ENCODE data around the gene BAZ2B. TPM values are rescaled to one million over a fixed set of nuclear protein-coding genes. Genes with fewer than 3 reads are reported as not detected.

Gene BAZ2B
- total RNA-seq, 1 donor from 2014 or later = 45.0 TPM

DNA sequence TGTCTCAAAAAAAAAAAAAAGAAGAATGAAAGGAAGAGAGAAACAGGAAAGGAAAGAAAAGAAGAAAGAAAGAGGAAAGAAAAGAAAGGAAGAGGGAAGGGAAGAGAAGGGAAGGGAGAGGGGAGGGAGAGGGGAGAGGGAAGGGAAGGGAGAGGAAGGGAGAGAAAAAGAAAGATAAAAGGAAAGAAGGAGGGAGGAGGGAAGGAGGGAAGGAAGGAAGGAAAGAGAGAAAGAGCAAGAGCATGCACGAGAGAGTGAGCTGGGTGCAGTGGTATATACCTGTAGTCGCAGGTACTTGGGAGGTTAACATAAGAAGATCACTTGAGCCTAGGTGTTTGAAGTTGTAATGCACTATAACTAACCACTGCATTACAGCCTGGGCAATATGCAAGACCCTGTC lies 6.6 kb upstream of the BAZ2B start:
- no peaks in the 10 kb centered on the region for H3K36me3 ChIP-seq (ENCODE audit: control insufficient read depth, insufficient read depth, low read length)
- H3K27me3 ChIP-seq (ENCODE audit: control insufficient read depth, insufficient read depth, low read length) = no peaks in the 10 kb centered on the region
- no peak for DNase-seq (ENCODE audit: low read depth)
- no peak overlapping the region for H3K4me3 ChIP-seq (ENCODE audit: low read depth, low read length)
- no peak for TF ChIP-seq CTCF (IDR thresholded peaks at IDR 0.05; ENCODE audit: insufficient read depth, low read length, poor library complexity, severe bottlenecking)

GRCh38 chr2:159620796-159621195 lies 4.4 kb upstream of the BAZ2B start:
- no peaks in the 10 kb centered on the region for H3K27me3 ChIP-seq (ENCODE audit: control insufficient read depth, insufficient read depth, low read length)
- no peak for DNase-seq (ENCODE audit: low read depth)
- TF ChIP-seq CTCF (IDR thresholded peaks at IDR 0.05; ENCODE audit: insufficient read depth, low read length, poor library complexity, severe bottlenecking) = no peak

GRCh38 chr2:159617646-159618045 lies 1.3 kb upstream of the BAZ2B start:
- TF ChIP-seq CTCF (IDR thresholded peaks at IDR 0.05; ENCODE audit: insufficient read depth, low read length, poor library complexity, severe bottlenecking) = no peak
- Histone ChIP-seq H3K27me3 (ENCODE audit: control insufficient read depth, insufficient read depth, low read length) (no peaks in the 10 kb centered on the region), H3K36me3 (ENCODE audit: control insufficient read depth, insufficient read depth, low read length) (no peaks in the 10 kb centered on the region), H3K4me3 (ENCODE audit: low read depth, low read length) (peak overlapping the region; percentile 2)
- no peak for DNase-seq (ENCODE audit: low read depth)

More at GRCh38 chr2:159620796-159621195, 4.4 kb upstream of the BAZ2B start:
- Histone ChIP-seq H3K4me3 (ENCODE audit: low read depth, low read length) (no peak overlapping the region), H3K36me3 (ENCODE audit: control insufficient read depth, insufficient read depth, low read length) (no peaks in the 10 kb centered on the region)

DNA sequence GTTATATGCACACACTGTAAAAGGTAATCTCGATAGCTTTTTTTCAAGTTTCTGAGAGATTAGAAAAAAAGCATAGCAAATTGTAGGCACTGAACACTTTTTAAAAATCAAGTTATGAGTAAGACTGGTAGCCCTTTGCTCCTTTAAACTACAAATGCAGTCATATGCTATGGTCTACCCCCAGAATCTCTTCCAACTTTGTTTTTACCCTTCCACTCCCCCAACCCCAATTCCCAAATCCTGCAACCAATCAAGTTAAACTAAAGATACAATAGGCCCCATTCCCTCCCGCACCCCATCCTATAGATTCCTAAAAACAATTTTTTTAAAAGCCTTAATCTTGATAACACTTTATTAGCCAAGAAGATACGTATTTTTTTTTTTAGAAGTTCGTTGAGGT lies 752 bp upstream of the BAZ2B start:
- H3K36me3 ChIP-seq (ENCODE audit: control insufficient read depth, insufficient read depth, low read length) = no peaks in the 10 kb centered on the region
- DNase-seq (ENCODE audit: low read depth) = no peak
- no peak for TF ChIP-seq CTCF (IDR thresholded peaks at IDR 0.05; ENCODE audit: insufficient read depth, low read length, poor library complexity, severe bottlenecking)

DNA sequence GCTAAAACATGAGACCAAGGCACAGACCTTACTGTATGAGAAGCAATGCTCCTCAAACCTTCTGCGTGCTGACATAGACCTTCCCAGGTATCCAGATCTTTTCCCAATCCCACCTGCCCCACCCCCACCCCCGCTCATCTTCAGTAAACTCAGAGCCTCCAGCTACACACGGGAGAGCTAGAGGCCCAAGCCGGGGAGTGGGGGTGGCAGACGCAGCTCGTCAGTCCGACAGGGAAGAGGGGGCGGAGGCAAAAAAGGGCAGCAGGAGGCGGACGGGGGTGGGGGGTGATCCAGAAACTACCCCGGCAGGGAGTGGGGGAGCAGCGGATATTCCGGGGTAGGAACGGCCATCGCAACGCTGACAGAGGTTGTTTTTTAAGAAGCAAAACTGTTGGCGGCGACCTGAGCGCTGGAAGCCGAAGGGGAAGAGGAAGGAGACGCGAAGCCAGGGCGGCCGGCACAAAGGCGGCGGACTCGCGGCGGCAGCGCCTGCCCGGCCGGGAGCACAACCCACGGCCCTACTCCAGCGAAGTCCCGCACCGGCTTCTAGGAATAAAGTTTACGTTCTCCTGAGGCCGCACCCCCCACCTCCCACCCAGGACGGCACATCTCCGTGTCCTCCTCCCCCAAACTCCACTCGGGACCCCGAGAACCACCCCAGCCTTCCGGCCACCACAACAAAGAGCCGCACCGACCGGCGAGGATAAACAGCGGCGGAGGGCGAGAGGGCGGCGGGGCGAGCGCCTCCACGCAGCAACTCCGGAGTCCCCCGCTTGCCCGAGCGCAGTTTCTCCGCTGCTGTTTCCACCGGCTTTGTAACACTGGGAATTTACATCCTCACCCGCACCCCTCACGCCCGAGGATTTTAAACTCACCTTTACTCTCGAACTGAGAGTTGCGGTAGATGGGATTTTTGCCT lies 722 bp downstream of the BAZ2B start:
- no peak for TF ChIP-seq CTCF (IDR thresholded peaks at IDR 0.05; ENCODE audit: insufficient read depth, low read length, poor library complexity, severe bottlenecking)
- peak overlapping the region; percentile 85 for H3K4me3 ChIP-seq (ENCODE audit: low read depth, low read length)
- no peaks in the 10 kb centered on the region for H3K27me3 ChIP-seq (ENCODE audit: control insufficient read depth, insufficient read depth, low read length)
- DNase-seq (ENCODE audit: low read depth) = peak; percentile 58
- H3K36me3 ChIP-seq (ENCODE audit: control insufficient read depth, insufficient read depth, low read length) = no peaks in the 10 kb centered on the region

More for the DNA sequence above, 752 bp upstream of the BAZ2B start:
- no peaks in the 10 kb centered on the region for H3K27me3 ChIP-seq (ENCODE audit: control insufficient read depth, insufficient read depth, low read length)
- peak overlapping the region; percentile 85 for H3K4me3 ChIP-seq (ENCODE audit: low read depth, low read length)

Measured in kidney epithelial cell (primary cell).